ENCODE measurements around the gene GPR55. TPM values are rescaled to one million over a fixed set of nuclear protein-coding genes. Genes with fewer than 3 reads are reported as not detected.

The GPR55 gene
- total and polyA plus RNA-seq, 2 of the 4 experiments (the other 2 are of a cell fraction), result 0.03 TPM; not detected in 1

DNA sequence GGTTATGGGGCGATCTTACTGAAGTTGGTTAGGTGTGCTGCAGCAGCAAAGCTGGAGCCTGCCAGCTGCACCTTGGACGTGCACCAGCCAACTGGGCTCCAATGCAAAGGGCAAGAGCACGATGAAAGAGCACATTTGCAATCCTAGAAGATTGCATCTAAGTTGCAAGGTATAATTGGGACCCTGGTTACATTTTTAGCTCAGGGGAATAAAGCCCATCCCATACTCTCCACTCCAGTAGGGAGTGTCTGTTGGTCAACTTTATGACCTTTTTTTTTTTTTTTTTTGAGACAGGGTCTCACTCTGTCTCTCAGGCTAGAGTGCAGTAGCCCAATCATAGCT, 22.2 kb upstream of the GPR55 start:
- no peak overlapping the region for H2BK15ac ChIP-seq (ENCODE audit: low read depth, low read length)
- H3K27ac ChIP-seq (ENCODE audit: insufficient read depth, low read length), result no peak overlapping the region
- no peaks in the 10 kb centered on the region for H3K79me1 ChIP-seq (ENCODE audit: low read depth in 1 of 2, low read length in 2 of 2)
- DNase-seq, result no peak
- H2AK9ac ChIP-seq (replicated peaks; ENCODE audit: low read depth, low read length, poor library complexity), result no peak overlapping the region
- CTCF ChIA-PET, result interaction anchor here (0.6 kb wide), 1 partner anchor 47 kb away, joined by 5 read pairs; no protein-coding TSS in a partner anchor
- H2BK120ac ChIP-seq (ENCODE audit: low read depth, low read length), result no peak overlapping the region
- no peak overlapping the region for H3K18ac ChIP-seq (ENCODE audit: low read depth, low read length)
- no CpG with 5 or more reads among the region's 3 CpGs for WGBS, 2 experiments (ENCODE audit: extremely low coverage in 2 of 2, insufficient read length in 1 of 2)
- H3K9me1 ChIP-seq (ENCODE audit: insufficient read depth, low read length), result no peaks in the 10 kb centered on the region
- H2BK5ac ChIP-seq (ENCODE audit: low read depth, low read length, poor library complexity, severe bottlenecking), result no peak overlapping the region
- no peak overlapping the region for H2AK5ac ChIP-seq (ENCODE audit: low read depth, low read length)
- H3K36me3 ChIP-seq (ENCODE audit: control insufficient read depth, insufficient read depth, low read length), result no peaks in the 10 kb centered on the region
- no peak overlapping the region for H3K4ac ChIP-seq (ENCODE audit: low read depth, low read length)
- in situ Hi-C loops (cut with MboI; ENCODE audit: low sequenced_read_pairs), result no loop called here
- no peak overlapping the region for H4K91ac ChIP-seq (ENCODE audit: insufficient read depth, low read depth, low read length)
- ATAC-seq (ENCODE audit: low read depth), result no peak
- no peak overlapping the region for H2BK20ac ChIP-seq (ENCODE audit: low read depth, low read length)
- no peak overlapping the region for H3K23ac ChIP-seq (ENCODE audit: low read depth, low read length)
- BruUV-seq (replicated peaks), result no TSS peak
- no peak overlapping the region for H4K5ac ChIP-seq (ENCODE audit: low read depth, low read length)
- no peak overlapping the region for H3K56ac ChIP-seq (ENCODE audit: extremely low read depth, insufficient read depth, low read length)
- peaks cover 20% of the 10 kb centered on the region for H3K27me3 ChIP-seq (ENCODE audit: control insufficient read depth, insufficient read depth, low read length)
- H3K9me3 ChIP-seq (ENCODE audit: control insufficient read depth, insufficient read depth, low read length), result no peaks in the 10 kb centered on the region
- no peak overlapping the region for H3K4me2 ChIP-seq (ENCODE audit: low read depth, low read length)
- H3K9ac ChIP-seq (ENCODE audit: low read depth, low read length), result no peak overlapping the region
- no peak overlapping the region for H3K14ac ChIP-seq (replicated peaks; ENCODE audit: low read depth, low read length)
- H4K20me1 ChIP-seq (ENCODE audit: insufficient read depth, low read length), result no peaks in the 10 kb centered on the region
- H3K4me1 ChIP-seq (ENCODE audit: control insufficient read depth, insufficient read depth, low read length), result no peaks in the 10 kb centered on the region
- POLR2A ChIA-PET (ENCODE audit: unreplicated experiment), result no interaction called here
- no peak overlapping the region for H3K4me3 ChIP-seq (ENCODE audit: insufficient read depth, low read depth, low read length)
- no peak overlapping the region for H2AFZ ChIP-seq (replicated peaks; ENCODE audit: low read length, poor library complexity)
- intact Hi-C loops (cut with micrococcal nuclease), result no loop called here
- TF ChIP-seq FOS (IDR thresholded peaks at IDR 0.05; ENCODE audit: low read depth, low read length) (no peak), CEBPB (IDR thresholded peaks at IDR 0.05; ENCODE audit: low read depth, low read length) (no peak), RFX5 (IDR thresholded peaks at IDR 0.05; ENCODE audit: low read depth, low read length) (no peak), BHLHE40 (IDR thresholded peaks at IDR 0.05; ENCODE audit: low read depth, low read length) (no peak), SMC3 (IDR thresholded peaks at IDR 0.05; ENCODE audit: low read depth, low read length) (no peak), RCOR1 (IDR thresholded peaks at IDR 0.05; ENCODE audit: insufficient replicate concordance, low read length) (no peak), NFE2L2 (IDR thresholded peaks at IDR 0.05; ENCODE audit: low read depth, low read length) (no peak), RAD21 (IDR thresholded peaks at IDR 0.05; ENCODE audit: low read length) (no peak), MAFK (IDR thresholded peaks at IDR 0.05; ENCODE audit: low read depth, low read length) (no peak), MXI1 (IDR thresholded peaks at IDR 0.05; ENCODE audit: borderline replicate concordance, low read depth, low read length) (no peak), MAZ (IDR thresholded peaks at IDR 0.05; ENCODE audit: borderline replicate concordance, low read depth, low read length) (no peak), CHD1 (IDR thresholded peaks at IDR 0.05; ENCODE audit: low read depth, low read length) (no peak), POLR2A (IDR thresholded peaks at IDR 0.05; ENCODE audit: low read depth, low read length) (no peak)
- TF ChIP-seq, protein P1, sequence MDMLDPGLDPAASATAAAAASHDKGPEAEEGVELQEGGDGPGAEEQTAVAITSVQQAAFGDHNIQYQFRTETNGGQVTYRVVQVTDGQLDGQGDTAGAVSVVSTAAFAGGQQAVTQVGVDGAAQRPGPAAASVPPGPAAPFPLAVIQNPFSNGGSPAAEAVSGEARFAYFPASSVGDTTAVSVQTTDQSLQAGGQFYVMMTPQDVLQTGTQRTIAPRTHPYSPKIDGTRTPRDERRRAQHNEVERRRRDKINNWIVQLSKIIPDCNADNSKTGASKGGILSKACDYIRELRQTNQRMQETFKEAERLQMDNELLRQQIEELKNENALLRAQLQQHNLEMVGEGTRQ (IDR thresholded peaks at IDR 0.05; ENCODE audit: low read depth, low read length), result no peak
- TF ChIP-seq, protein P2, sequence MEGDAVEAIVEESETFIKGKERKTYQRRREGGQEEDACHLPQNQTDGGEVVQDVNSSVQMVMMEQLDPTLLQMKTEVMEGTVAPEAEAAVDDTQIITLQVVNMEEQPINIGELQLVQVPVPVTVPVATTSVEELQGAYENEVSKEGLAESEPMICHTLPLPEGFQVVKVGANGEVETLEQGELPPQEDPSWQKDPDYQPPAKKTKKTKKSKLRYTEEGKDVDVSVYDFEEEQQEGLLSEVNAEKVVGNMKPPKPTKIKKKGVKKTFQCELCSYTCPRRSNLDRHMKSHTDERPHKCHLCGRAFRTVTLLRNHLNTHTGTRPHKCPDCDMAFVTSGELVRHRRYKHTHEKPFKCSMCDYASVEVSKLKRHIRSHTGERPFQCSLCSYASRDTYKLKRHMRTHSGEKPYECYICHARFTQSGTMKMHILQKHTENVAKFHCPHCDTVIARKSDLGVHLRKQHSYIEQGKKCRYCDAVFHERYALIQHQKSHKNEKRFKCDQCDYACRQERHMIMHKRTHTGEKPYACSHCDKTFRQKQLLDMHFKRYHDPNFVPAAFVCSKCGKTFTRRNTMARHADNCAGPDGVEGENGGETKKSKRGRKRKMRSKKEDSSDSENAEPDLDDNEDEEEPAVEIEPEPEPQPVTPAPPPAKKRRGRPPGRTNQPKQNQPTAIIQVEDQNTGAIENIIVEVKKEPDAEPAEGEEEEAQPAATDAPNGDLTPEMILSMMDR (conservative IDR thresholded peaks at IDR 0.05; ENCODE audit: low read depth, low read length), result no peak
- TF ChIP-seq, protein P3, sequence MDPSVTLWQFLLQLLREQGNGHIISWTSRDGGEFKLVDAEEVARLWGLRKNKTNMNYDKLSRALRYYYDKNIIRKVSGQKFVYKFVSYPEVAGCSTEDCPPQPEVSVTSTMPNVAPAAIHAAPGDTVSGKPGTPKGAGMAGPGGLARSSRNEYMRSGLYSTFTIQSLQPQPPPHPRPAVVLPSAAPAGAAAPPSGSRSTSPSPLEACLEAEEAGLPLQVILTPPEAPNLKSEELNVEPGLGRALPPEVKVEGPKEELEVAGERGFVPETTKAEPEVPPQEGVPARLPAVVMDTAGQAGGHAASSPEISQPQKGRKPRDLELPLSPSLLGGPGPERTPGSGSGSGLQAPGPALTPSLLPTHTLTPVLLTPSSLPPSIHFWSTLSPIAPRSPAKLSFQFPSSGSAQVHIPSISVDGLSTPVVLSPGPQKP (IDR thresholded peaks at IDR 0.05; ENCODE audit: borderline replicate concordance, low read depth, low read length), result no peak
- no peak overlapping the region for H4K8ac ChIP-seq (ENCODE audit: low read depth in 2 of 2, low read length in 2 of 2)
- dilution Hi-C loops (cut with HindIII; ENCODE audit: low sequenced_read_pairs, unreplicated experiment), result no loop called here

All from IMR-90 (cell line).